Spleen (tissue), 11 donors: ENCODE results near the gene NOS1AP. TPM values are rescaled to one million over a fixed set of nuclear protein-coding genes. Genes with fewer than 3 reads are reported as not detected.
A peak's percentile ranks its signal among the peaks of the same experiment; 100 is the strongest.
"Not testable (repeated sequence)": the region's sequence is repeated elsewhere in the genome, so short reads cannot be mapped to it uniquely, and the experiment has no call there.

Source experiments
- DNase-seq: peaks from one replicate; pipeline ENCODE4 v3.0.0-alpha.2; 2020
- H3K27ac ChIP-seq, 8 donors: fragments of 200-600 bp; sonication (generic) in 7 of 8; 1 replicate in 4 of 8; 2 replicates in 4 of 8; pipeline versions ENCODE4 v1.5.0 to v1.8.0; 2016 to 2021; ENCODE audit warnings: inconsistent platforms in 4 of 8, mild to moderate bottlenecking in 4 of 8, moderate library complexity in 1 of 8
- H3K27me3 ChIP-seq, 7 donors: fragments of 200-600 bp; sonication (generic) in 6 of 7; replicated peaks in 1 of 7; 1 replicate in 4 of 7; 2 replicates in 3 of 7; pipeline versions ENCODE4 v1.5.0 to v1.8.0; 2016 to 2021; ENCODE audit warnings: inconsistent platforms in 3 of 7, mild to moderate bottlenecking in 1 of 7
- H3K36me3 ChIP-seq, 6 donors: fragments of 200-600 bp; sonication (generic) in 5 of 6; 1 replicate in 4 of 6; 2 replicates in 2 of 6; pipeline versions ENCODE4 v1.5.0 to v1.8.0; 2016 to 2021; ENCODE audit warnings: inconsistent platforms in 2 of 6
- H3K4me1 ChIP-seq, 6 donors: fragments of 200-600 bp; sonication (generic) in 5 of 6; 1 replicate in 3 of 6; 2 replicates in 3 of 6; pipeline versions ENCODE4 v1.5.0 to v1.8.0; 2016 to 2021; ENCODE audit warnings: inconsistent platforms in 3 of 6
- H3K4me3 ChIP-seq, 8 donors: fragments of 200-600 bp; sonication (generic) in 7 of 8; 1 replicate in 4 of 8; 2 replicates in 4 of 8; pipeline versions ENCODE4 v1.5.0 to v1.8.0; 2016 to 2021; ENCODE audit warnings: inconsistent platforms in 4 of 8, mild to moderate bottlenecking in 4 of 8, moderate library complexity in 2 of 8
- H3K9me3 ChIP-seq, 8 donors: fragments of 200-600 bp; sonication (generic) in 7 of 8; 1 replicate in 4 of 8; 2 replicates in 4 of 8; pipeline versions ENCODE4 v1.5.0 to v1.8.0; 2016 to 2021; ENCODE audit warnings: inconsistent platforms in 4 of 8
- CTCF ChIP-seq, 11 experiments: fragments of 200-600 bp in 7 of 11; fragments of 450-650 bp in 4 of 11; sonication (generic) in 4 of 11; IDR thresholded peaks in 8 of 11; conservative IDR thresholded peaks in 3 of 11; 1 replicate in 7 of 11; 2 replicates in 4 of 11; pipeline versions ENCODE4 v1.4.0 to v1.8.0; 2016 to 2021; ENCODE audit warnings: antibody characterized with exemption in 11 of 11, inconsistent platforms in 4 of 11, mild to moderate bottlenecking in 1 of 11
- POLR2A ChIP-seq, 3 donors: fragments of 450-650 bp; IDR thresholded peaks; one replicate each; pipeline ENCODE4 v1.5.1; 2017; ENCODE audit warnings: antibody characterized with exemption in 3 of 3, mild to moderate bottlenecking in 1 of 3
- POLR2AphosphoS5 ChIP-seq, 3 donors: sonication (generic); formaldehyde crosslinking; IDR thresholded peaks; one replicate each; pipeline ENCODE4 v1.5.1; 2017; ENCODE audit warnings: antibody characterized with exemption in 3 of 3
- WGBS, 5 donors: extraction: QIAGEN DNeasy Blood & Tissue Kit in 3 of 5; methylation state at CpG; one replicate each; pipeline versions ENCODE4 v1.1.5 to v1.1.7; 2013 to 2018; 5-methylcytosine and 5-hydroxymethylcytosine counted together
- intact Hi-C: fragments of 100-400 bp; cut with DNase I; formaldehyde crosslinking; loops from one replicate; pipeline ENCODE4 v1.15.0; 2023; ENCODE audit warnings: low total_unique reads
- polyA plus RNA-seq, 3 donors: library from polyadenylated mRNA; stranded (reverse); fragments of 200-250 nt; gene quantifications; one replicate each; pipeline ENCODE4 v1.2.1, GENCODE V29; 2013
- total RNA-seq, 7 donors: library from RNA; depleted of rRNA in 3 of 7; stranded (reverse); fragments of >200 nt in 3 of 7; fragmentation: NEBNext Ultra II Directional in 4 of 7; extraction: Animal tissue kit (Norgen Biotek cat#: 25700) in 4 of 7; gene quantifications; one replicate each; pipeline versions ENCODE4 v1.1.0 to v1.2.1, GENCODE V29; 2016 to 2021
- donor health status: healthy with polysubstance abuse.
- donor health status: DM: no; HTN: no; CAD: no; lungs with moderate emphysema.
- donor health status: DM: no; HTN: no; CAD: no.
- donor health status: Bipolar disorder and iron deficiency.
- donor health status: healthy.
- donor health status: DM: no; HTN: no; CAD: no.
- donor health status: DM: yes; HTN: yes; CAD: no.

The NOS1AP gene
- total and polyA plus RNA-seq, 10 donors = 0.16 to 1.7 (median 0.60) TPM; not detected in 2

- 64 to 87% (median 71%) methylated on average over 3 of the region's 3 CpGs for WGBS, 5 donors
- H3K27me3 ChIP-seq = peaks cover 0 to 11% (median 0%) of the 10 kb centered on the region in 7 donors
- DNase-seq = no peak
- intact Hi-C loops = no loop called here
- peak within 1 kb of the TSS in 3 of 8 donors; percentile 27 to 53 (median 30) for H3K27ac ChIP-seq
- peaks cover 0 to 18% (median 0%) of the 10 kb centered on the region in 6 donors for H3K4me1 ChIP-seq
- no peaks in the 10 kb centered on the region for H3K9me3 ChIP-seq
- no peaks in the 10 kb centered on the region for H3K36me3 ChIP-seq
- H3K4me3 ChIP-seq = peak within 1 kb of the TSS in 3 of 8 donors; percentile 11 to 50 (median 13)
- TF ChIP-seq POLR2A (IDR thresholded peaks at IDR 0.05) (no peak), POLR2AphosphoS5 (IDR thresholded peaks at IDR 0.05) (peak in 1 of 3 donors; percentile 32)
These were observed 342.5 kb downstream of the NOS1AP start, which contains the start of gene SH2D1B for GRCh38 chr1:162412002-162412401. SH2D1B (minus strand) TSS chr1:162412136; CDS start chr1:162412016, 120 bp downstream.

- intact Hi-C loops = no loop called here
These were observed 346.7 kb downstream of the NOS1AP start for GRCh38 chr1:162416215-162416614.

GRCh38 chr1:162416909-162417308 lies 347.4 kb downstream of the NOS1AP start:
- H3K9me3 ChIP-seq = no peaks in the 10 kb centered on the region
- peaks cover 0 to under 1% (median 0%) of the 10 kb centered on the region in 7 donors for H3K27me3 ChIP-seq
- TF ChIP-seq CTCF (IDR thresholded peaks at IDR 0.05 in 8 of 11, conservative IDR thresholded peaks at IDR 0.05 in 3 of 11) (no peak), POLR2A (IDR thresholded peaks at IDR 0.05) (no peak), POLR2AphosphoS5 (IDR thresholded peaks at IDR 0.05) (no peak)
- H3K4me1 ChIP-seq = peaks cover 0 to 22% (median 0%) of the 10 kb centered on the region in 6 donors
- intact Hi-C loops = no loop called here
- H3K27ac ChIP-seq = no peak overlapping the region
- H3K36me3 ChIP-seq = no peaks in the 10 kb centered on the region
- DNase-seq = no peak
- H3K4me3 ChIP-seq = no peak overlapping the region
- WGBS, 5 donors = 79 to 93% (median 92%) methylated on average over 2 of the region's 2 CpGs

More at GRCh38 chr1:162416215-162416614, 346.7 kb downstream of the NOS1AP start:
- peaks cover 0 to 15% (median 0%) of the 10 kb centered on the region in 6 donors for H3K4me1 ChIP-seq
- H3K27me3 ChIP-seq = peaks cover 0 to 7% (median 0%) of the 10 kb centered on the region in 7 donors
- no peak overlapping the region for H3K27ac ChIP-seq
- TF ChIP-seq POLR2A (IDR thresholded peaks at IDR 0.05) = no peak
- no peak for TF ChIP-seq POLR2AphosphoS5 (IDR thresholded peaks at IDR 0.05)
- no peak for TF ChIP-seq CTCF (IDR thresholded peaks at IDR 0.05 in 8 of 11, conservative IDR thresholded peaks at IDR 0.05 in 3 of 11)
- H3K36me3 ChIP-seq = no peaks in the 10 kb centered on the region
- H3K4me3 ChIP-seq = no peak overlapping the region
- no peak for DNase-seq
- no peaks in the 10 kb centered on the region for H3K9me3 ChIP-seq

DNA sequence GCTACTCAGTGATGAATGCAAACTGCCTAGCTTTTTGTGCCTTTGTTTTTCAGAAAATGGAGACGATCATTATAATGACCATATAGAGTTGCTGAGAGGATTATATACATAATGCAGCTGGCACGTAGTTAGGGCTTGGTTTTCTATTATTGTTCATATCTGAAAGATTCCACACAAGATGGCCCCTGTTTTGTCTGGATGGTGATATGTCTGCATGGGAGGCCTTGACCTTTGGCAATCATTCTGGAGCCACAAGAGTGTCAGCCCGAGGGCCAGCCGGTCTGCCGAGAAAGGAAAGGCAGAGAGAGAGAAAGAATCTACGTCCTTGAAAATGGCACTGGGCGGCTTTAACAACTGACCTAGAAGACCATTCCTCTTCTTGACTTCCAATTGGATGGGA lies 348.2 kb downstream of the NOS1AP start:
- TF ChIP-seq POLR2A (IDR thresholded peaks at IDR 0.05) = no peak
- no peak for TF ChIP-seq POLR2AphosphoS5 (IDR thresholded peaks at IDR 0.05)
- TF ChIP-seq CTCF (IDR thresholded peaks at IDR 0.05 in 8 of 11, conservative IDR thresholded peaks at IDR 0.05 in 3 of 11) = no peak
- Histone ChIP-seq H3K36me3 (no peaks in the 10 kb centered on the region), H3K4me3 (no peak overlapping the region), H3K4me1 (peaks cover 0 to 21% (median under 1%) of the 10 kb centered on the region in 6 donors), H3K27ac (no peak overlapping the region), H3K9me3 (no peaks in the 10 kb centered on the region), H3K27me3 (no peaks in the 10 kb centered on the region)
- DNase-seq = no peak
- intact Hi-C loops = no loop called here
- WGBS, 5 donors = 87 to 94% (median 91%) methylated on average over 7 of the region's 7 CpGs

DNA sequence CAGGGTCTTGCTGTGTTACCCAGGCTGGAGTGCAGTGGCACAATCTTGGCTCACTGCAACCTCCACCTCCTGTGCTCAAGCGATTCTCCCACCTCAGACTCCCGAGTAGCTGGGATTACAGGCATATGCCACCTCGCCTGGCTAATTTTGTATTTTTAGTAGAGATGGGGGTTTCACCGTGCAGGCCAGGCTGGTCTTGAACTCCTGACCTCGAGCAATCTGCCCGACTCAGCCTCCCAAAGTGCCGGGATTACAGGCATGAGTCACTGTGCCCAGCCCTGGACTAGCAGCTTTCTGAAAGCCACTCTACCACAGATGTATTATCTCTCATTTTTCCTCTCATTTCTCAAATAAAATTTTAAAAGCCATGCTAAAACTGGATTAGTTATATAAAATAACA lies 349.1 kb downstream of the NOS1AP start:
- H3K4me3 ChIP-seq, H3K36me3 ChIP-seq, H3K27ac ChIP-seq, DNase-seq, H3K27me3 ChIP-seq, intact Hi-C loops, H3K9me3 ChIP-seq: not testable (repeated sequence)
- 69 to 91% (median 81%) methylated on average over 7 of the region's 7 CpGs for WGBS, 5 donors
- H3K4me1 ChIP-seq = peaks cover 0 to 22% (median 4%) of the 10 kb centered on the region in 6 donors

GRCh38 chr1:162419450-162419931 lies 350.0 kb downstream of the NOS1AP start:
- H3K9me3 ChIP-seq, intact Hi-C loops, H3K36me3 ChIP-seq, DNase-seq, H3K27ac ChIP-seq, H3K4me3 ChIP-seq, H3K27me3 ChIP-seq: not testable (repeated sequence)
- 69 to 86% (median 73%) methylated on average over 9 of the region's 9 CpGs for WGBS, 5 donors
- peaks cover 0 to 26% (median 4%) of the 10 kb centered on the region in 6 donors for H3K4me1 ChIP-seq
